H9 (cell line): Measurements from ENCODE around the gene P4HA3. TPM values are rescaled to one million over a fixed set of nuclear protein-coding genes. Genes with fewer than 3 reads are reported as not detected.

Experiments
- DNase-seq: peaks from one replicate; pipeline ENCODE4 v3.0.0-alpha.2; 2017
- H2AFZ ChIP-seq: one replicate; pipeline ENCODE4 v1.6.1; 2013; ENCODE audit warnings: mild to moderate bottlenecking, low read length, control low read depth, moderate library complexity
- H2AK5ac ChIP-seq: 2 replicates; pipeline ENCODE4 v1.6.1; 2013; ENCODE audit warnings: low read length, control low read depth, mixed read lengths; ENCODE audit not compliant: insufficient read length
- H2BK120ac ChIP-seq: one replicate; pipeline ENCODE4 v1.6.1; 2013; ENCODE audit warnings: low read depth, mild to moderate bottlenecking, low read length, control low read depth, inconsistent platforms; ENCODE audit not compliant: poor library complexity, severe bottlenecking
- H2BK12ac ChIP-seq: 2 replicates; pipeline ENCODE4 v1.6.1; 2013; ENCODE audit warnings: low read length, control low read depth, mixed read lengths, low read depth; ENCODE audit not compliant: insufficient read length
- H2BK15ac ChIP-seq: 2 replicates; pipeline ENCODE4 v1.6.1; 2013; ENCODE audit warnings: low read depth, low read length, control low read depth
- H2BK20ac ChIP-seq: one replicate; pipeline ENCODE4 v1.6.1; 2013; ENCODE audit warnings: low read depth, mild to moderate bottlenecking, low read length, control low read depth, inconsistent platforms; ENCODE audit not compliant: poor library complexity, severe bottlenecking
- H2BK5ac ChIP-seq: 2 replicates; pipeline ENCODE4 v1.6.1; 2013; ENCODE audit warnings: low read length, control low read depth, mixed read lengths; ENCODE audit not compliant: insufficient read length
- H3K14ac ChIP-seq: 2 replicates; pipeline ENCODE4 v1.6.1; 2013; ENCODE audit warnings: low read length, control low read depth; ENCODE audit not compliant: insufficient read depth
- H3K18ac ChIP-seq: 2 replicates; pipeline ENCODE4 v1.6.1; 2013; ENCODE audit warnings: low read depth, mild to moderate bottlenecking, mixed read lengths, low read length, control low read depth; ENCODE audit not compliant: insufficient read length
- H3K23ac ChIP-seq: 2 replicates; pipeline ENCODE4 v1.6.1; 2013; ENCODE audit warnings: low read length, control low read depth, mixed read lengths, low read depth; ENCODE audit not compliant: insufficient read length
- H3K23me2 ChIP-seq: 2 replicates; pipeline ENCODE4 v1.6.1; 2013; ENCODE audit warnings: low read depth, mild to moderate bottlenecking, mixed read lengths, low read length, control low read depth; ENCODE audit not compliant: insufficient read length, poor library complexity, severe bottlenecking
- H3K27ac ChIP-seq: 2 replicates; pipeline ENCODE4 v1.5.1; 2013; ENCODE audit warnings: low read length, control low read depth, mixed read lengths, low read depth; ENCODE audit not compliant: insufficient read length
- H3K27me3 ChIP-seq: 2 replicates; pipeline ENCODE4 v1.6.1; 2013; ENCODE audit warnings: low read length, control low read depth, inconsistent platforms; ENCODE audit not compliant: insufficient read depth
- H3K4ac ChIP-seq: 2 replicates; pipeline ENCODE4 v1.6.1; 2013; ENCODE audit warnings: low read depth, mild to moderate bottlenecking, control low read depth, inconsistent platforms, low read length, moderate library complexity
- H3K4me1 ChIP-seq: 2 replicates; pipeline ENCODE4 v1.6.1; 2013; ENCODE audit warnings: low read length, control low read depth, inconsistent platforms; ENCODE audit not compliant: insufficient read depth
- H3K4me2 ChIP-seq: 2 replicates; pipeline ENCODE4 v1.6.1; 2013; ENCODE audit warnings: low read length, control low read depth, mixed read lengths; ENCODE audit not compliant: insufficient read length, insufficient read depth
- H3K56ac ChIP-seq: 2 replicates; pipeline ENCODE4 v1.6.1; 2013; ENCODE audit warnings: low read depth, mild to moderate bottlenecking, mixed read lengths, low read length, control low read depth; ENCODE audit not compliant: insufficient read length
- H3K79me1 ChIP-seq: 2 replicates; pipeline ENCODE4 v1.6.1; 2013; ENCODE audit warnings: low read depth, mild to moderate bottlenecking, moderate library complexity, low read length, control low read depth, inconsistent platforms; ENCODE audit not compliant: insufficient read depth, poor library complexity, severe bottlenecking
- H3K79me2 ChIP-seq: 2 replicates; pipeline ENCODE4 v1.6.1; 2013; ENCODE audit warnings: low read length, control low read depth, inconsistent platforms; ENCODE audit not compliant: insufficient read depth
- H3K9ac ChIP-seq: 2 replicates; pipeline ENCODE4 v1.6.1; 2013; ENCODE audit warnings: low read length, control low read depth, mixed read lengths; ENCODE audit not compliant: insufficient read length; ENCODE audit errors: extremely low read depth
- H3K9me3 ChIP-seq: one replicate; pipeline ENCODE4 v1.6.1; 2013; ENCODE audit warnings: low read depth, low read length, inconsistent platforms; ENCODE audit not compliant: control insufficient read depth
- H3T11ph ChIP-seq: one replicate; pipeline ENCODE4 v1.6.1; 2013; ENCODE audit warnings: mild to moderate bottlenecking, low read length, control low read depth, inconsistent platforms
- H4K20me1 ChIP-seq: one replicate; pipeline ENCODE4 v1.6.1; 2013; ENCODE audit not compliant: control insufficient read depth, insufficient read length, insufficient read depth
- H4K5ac ChIP-seq: 2 replicates; pipeline ENCODE4 v1.6.1; 2013; ENCODE audit warnings: low read depth, mild to moderate bottlenecking, mixed read lengths, low read length, control low read depth; ENCODE audit not compliant: insufficient read length
- H4K8ac ChIP-seq: replicated peaks from 2 replicates; pipeline ENCODE4 v1.6.1; 2013; ENCODE audit warnings: low read length, control low read depth, mixed read lengths, low read depth; ENCODE audit not compliant: insufficient read length
- H4K91ac ChIP-seq: 2 replicates; pipeline ENCODE4 v1.6.1; 2013; ENCODE audit warnings: low read depth, mild to moderate bottlenecking, moderate library complexity, mixed read lengths, low read length, control low read depth; ENCODE audit not compliant: insufficient read length
- H3K27ac Mint-ChIP-seq, 3 experiments: 2 replicates in 2 of 3; 3 replicates in 1 of 3; pipeline ENCODE4 v1.8.0; 2020 to 2021; ENCODE audit warnings: mixed read lengths in 3 of 3, mild to moderate bottlenecking in 1 of 3, moderate library complexity in 1 of 3
- H3K27me3 Mint-ChIP-seq: 2 replicates; pipeline ENCODE4 v1.8.0; 2021; ENCODE audit warnings: low read depth, mild to moderate bottlenecking, moderate library complexity, mixed read lengths
- H3K36me3 Mint-ChIP-seq, 3 experiments: 2 replicates in 2 of 3; 3 replicates in 1 of 3; pipeline ENCODE4 v1.8.0; 2020 to 2021; ENCODE audit warnings: low read depth in 3 of 3, mixed read lengths in 3 of 3; ENCODE audit not compliant: insufficient read depth in 1 of 3
- H3K4me1 Mint-ChIP-seq, 2 experiments: 2 replicates each; pipeline ENCODE4 v1.8.0; 2020; ENCODE audit warnings: mixed read lengths in 2 of 2
- H3K4me3 Mint-ChIP-seq, 2 experiments: 2 replicates in 1 of 2; 3 replicates in 1 of 2; pipeline ENCODE4 v1.8.0; 2020 to 2021; ENCODE audit warnings: mild to moderate bottlenecking in 2 of 2, mixed read lengths in 2 of 2, moderate library complexity in 1 of 2
- H3K9me3 Mint-ChIP-seq, 2 experiments: 2 replicates in 1 of 2; 3 replicates in 1 of 2; pipeline ENCODE4 v1.8.0; 2020; ENCODE audit warnings: mild to moderate bottlenecking in 2 of 2, mixed read lengths in 2 of 2, moderate library complexity in 1 of 2
- CTCF ChIP-seq: fragments of 200-600 bp; sonication (generic); conservative IDR thresholded peaks from 3 replicates; pipeline ENCODE4 v1.8.0; 2021; ENCODE audit warnings: antibody characterized with exemption, mild to moderate bottlenecking
- WGBS: extraction: QIAGEN DNeasy Blood & Tissue Kit; methylation state at CpG from one replicate; pipeline ENCODE4 v1.1.7; 2013; ENCODE audit warnings: missing lambda C conversion rate, low lambda C conversion rate, mixed read lengths; ENCODE audit not compliant: insufficient read length; ENCODE audit errors: extremely low coverage; 5-methylcytosine and 5-hydroxymethylcytosine counted together
- long read RNA-seq: library from polyadenylated mRNA; unstranded; transcript quantifications from one replicate; pipeline ENCODE4 v2.0.0, GENCODE V29; 2020
- total RNA-seq: library from RNA; stranded (reverse); gene quantifications from 2 replicates; pipeline ENCODE4 v1.2.1, GENCODE V29; 2021

Gene P4HA3
- not detected in 2 replicates for total RNA-seq
- long read RNA-seq, partial matches to known transcripts = 0 of 1 reads
- long read RNA-seq, other reads (novel, unspliced or antisense) = 1 of 1 reads

- Histone ChIP-seq H3K23me2 (peaks cover 6% of the 10 kb centered on the region), H3K79me2 (no peaks in the 10 kb centered on the region), H3K18ac (no peak within 1 kb of the TSS), H3K27me3 (peaks cover 6% of the 10 kb centered on the region; the same call in 1 of the 2 replicates), H4K91ac (no peak within 1 kb of the TSS), H3K9me3 (no peaks in the 10 kb centered on the region), H4K8ac (no peak within 1 kb of the TSS), H2BK15ac (no peak within 1 kb of the TSS), H2BK12ac (no peak within 1 kb of the TSS), H3K14ac (no peak within 1 kb of the TSS; the same call in 1 of the 2 replicates), H3K4ac (no peak within 1 kb of the TSS), H4K5ac (no peak within 1 kb of the TSS), H3K56ac (no peak within 1 kb of the TSS), H2AFZ (no peak within 1 kb of the TSS), H4K20me1 (no peaks in the 10 kb centered on the region), H2BK120ac (no peak within 1 kb of the TSS), H3K4me1 (peaks cover 3% of the 10 kb centered on the region; the same call in 1 of the 2 replicates), H2BK5ac (no peak within 1 kb of the TSS), H2BK20ac (no peak within 1 kb of the TSS), H3K23ac (no peak within 1 kb of the TSS), H3K79me1 (no peaks in the 10 kb centered on the region), H3T11ph (no peak within 1 kb of the TSS), H3K4me2 (peak within 1 kb of the TSS; percentile 54), H2AK5ac (no peak within 1 kb of the TSS), H3K27ac (no peak within 1 kb of the TSS), H3K9ac (no peak within 1 kb of the TSS)
- no CpG with 5 or more reads among the region's 62 CpGs for WGBS
- Mint-ChIP-seq H3K4me3 (peak within 1 kb of the TSS; percentile 51 to 78), H3K9me3 (peaks cover 0 to 3% of the 10 kb centered on the region in 2 experiments; a peak in 3 of 5 replicates), H3K27me3 (peaks cover 71% of the 10 kb centered on the region), H3K4me1 (peaks cover 7% of the 10 kb centered on the region in 2 experiments), H3K36me3 (no peaks in the 10 kb centered on the region), H3K27ac (no peak within 1 kb of the TSS)
- DNase-seq = peak; percentile 87
- peak; percentile 27; the same call in 1 of the 3 replicates for TF ChIP-seq CTCF
Measured at GRCh38 chr11:74311352-74311926, at the start of gene P4HA3. TSS of gene P4HA3 (minus strand) at chr11:74311640. CDS start at chr11:74311611, 29 bp downstream.
